ENCODE results near the gene WNT7B.

WNT7B gene

DNA sequence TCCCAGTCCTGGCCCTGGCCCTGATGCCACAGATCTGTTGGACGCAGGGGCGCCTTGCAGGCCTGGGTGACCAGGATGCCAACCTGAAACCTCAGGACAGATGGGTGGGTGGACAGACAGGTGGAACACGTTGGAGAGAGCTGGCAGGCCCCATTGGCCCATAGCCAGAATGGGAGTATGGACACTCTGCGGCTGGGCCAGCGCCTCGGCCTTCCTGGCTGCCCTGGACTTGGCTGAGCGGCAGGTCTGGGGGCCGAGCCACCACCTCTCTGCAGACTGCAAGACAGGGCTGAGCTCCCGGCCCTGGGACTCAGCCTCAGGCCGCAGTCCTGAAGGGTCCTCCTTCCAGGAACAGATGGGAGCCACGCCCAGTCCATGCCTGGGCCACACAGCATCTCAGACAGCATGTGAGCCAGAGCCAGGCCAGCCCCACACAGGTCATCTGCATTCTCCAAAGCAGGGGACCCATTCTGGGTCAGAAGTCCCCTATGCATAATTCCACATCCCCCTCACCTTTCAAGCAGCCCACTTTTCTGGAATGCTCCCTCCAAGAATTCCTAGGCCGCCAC, 14.1 kb downstream of the WNT7B start:
- in situ Hi-C loops (cut with MboI; ENCODE audit: low sequenced_read_pairs), result no loop called here

DNA sequence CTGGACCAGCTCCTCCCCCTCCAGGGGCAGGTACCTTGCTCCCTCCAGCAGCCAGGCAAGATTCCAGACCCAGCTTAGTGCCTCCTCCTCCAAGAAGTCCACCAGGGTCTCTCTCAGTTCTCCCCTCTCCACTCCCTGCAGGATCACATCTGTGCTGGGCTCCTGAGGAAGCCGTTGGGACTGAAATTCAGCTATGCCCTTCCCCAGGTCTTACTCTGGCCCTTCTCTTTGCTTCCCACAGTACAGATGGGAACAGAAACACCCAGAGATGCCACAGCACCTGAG, 14.6 kb downstream of the WNT7B start:
- in situ Hi-C loops (cut with MboI; ENCODE audit: low sequenced_read_pairs), result no loop called here

DNA sequence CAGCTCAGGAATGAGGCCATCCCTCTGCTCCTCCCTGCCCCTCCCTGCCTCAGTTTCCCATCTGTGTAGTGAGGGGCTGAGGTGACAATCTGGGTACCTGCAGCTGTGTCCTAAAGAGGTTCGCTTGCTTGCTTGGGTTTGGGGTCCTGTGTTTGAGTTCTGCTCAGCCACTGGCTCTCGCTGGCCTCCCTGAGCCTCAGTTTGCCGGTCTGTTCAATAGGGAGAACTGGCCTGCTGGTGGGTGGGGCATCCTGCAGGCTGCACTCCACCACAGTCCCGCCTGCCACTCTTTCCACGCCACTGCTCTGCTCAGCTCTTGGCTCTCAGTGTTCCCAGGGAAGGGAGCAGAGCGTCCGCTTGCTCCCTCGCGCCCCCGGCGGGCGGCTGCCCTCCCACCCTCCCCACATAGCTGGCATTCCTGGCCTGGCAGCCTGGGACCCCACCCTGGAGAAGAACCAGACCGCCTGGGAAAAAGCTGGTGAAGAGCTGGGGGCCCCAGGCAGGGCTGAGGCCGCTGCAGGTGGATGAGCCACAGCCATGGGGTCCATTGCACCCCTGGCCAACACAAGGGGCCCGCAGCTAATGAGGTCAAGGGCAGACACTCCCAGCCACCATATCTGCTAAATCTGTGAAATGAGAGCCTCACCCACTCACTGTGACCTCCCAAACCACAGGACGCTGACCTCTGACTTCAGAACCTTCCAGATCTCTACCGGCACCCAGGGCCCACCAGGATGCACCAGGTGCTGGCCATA, 15.1 kb downstream of the WNT7B start:
- in situ Hi-C loops (cut with MboI; ENCODE audit: low sequenced_read_pairs), result no loop called here

DNA sequence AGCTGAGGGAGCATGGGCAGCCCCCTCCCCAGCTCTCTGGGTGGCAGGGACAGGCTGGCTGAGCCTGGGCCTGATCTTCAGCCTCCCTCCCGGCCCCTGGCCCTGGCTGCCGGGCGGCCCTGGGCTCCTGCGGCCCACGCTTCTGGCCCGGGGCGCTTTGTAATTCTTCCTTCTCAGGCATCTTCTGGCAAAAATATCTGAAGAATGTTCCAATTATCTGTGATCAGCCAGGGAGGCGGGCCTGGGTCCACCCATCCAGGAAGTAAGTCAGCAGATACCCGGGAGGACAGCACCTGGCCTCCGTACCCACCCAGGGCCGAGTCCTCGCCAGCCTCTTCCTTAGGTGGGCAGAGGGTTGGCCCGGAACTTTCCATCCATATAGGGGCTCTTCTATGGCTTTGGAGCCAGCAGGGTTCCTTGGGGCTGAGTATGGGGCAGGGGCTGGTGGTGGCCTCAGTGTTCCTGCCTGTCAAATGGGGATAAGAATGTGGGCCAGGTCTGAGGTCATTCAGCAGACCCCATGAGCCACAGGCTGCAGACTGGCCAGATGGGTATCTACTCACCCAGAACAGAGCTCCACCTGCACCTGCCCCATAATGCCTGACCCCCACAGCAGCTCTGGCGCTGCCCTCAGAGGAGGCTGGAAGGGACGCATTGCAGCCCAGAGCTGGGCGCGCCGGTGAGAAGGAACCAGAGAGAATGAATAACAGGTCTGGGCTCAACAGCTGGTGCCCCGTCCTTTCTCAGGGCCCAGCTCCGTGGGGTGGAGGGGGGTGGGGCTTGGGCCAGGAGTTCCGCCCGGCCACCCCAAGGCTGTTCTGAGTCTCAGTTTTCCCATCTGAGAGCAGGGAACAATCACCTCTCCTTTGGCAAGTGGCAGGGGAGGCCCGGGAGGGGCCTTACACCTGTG, 16.2 kb downstream of the WNT7B start:
- in situ Hi-C loops (cut with MboI; ENCODE audit: low sequenced_read_pairs), result no loop called here

DNA sequence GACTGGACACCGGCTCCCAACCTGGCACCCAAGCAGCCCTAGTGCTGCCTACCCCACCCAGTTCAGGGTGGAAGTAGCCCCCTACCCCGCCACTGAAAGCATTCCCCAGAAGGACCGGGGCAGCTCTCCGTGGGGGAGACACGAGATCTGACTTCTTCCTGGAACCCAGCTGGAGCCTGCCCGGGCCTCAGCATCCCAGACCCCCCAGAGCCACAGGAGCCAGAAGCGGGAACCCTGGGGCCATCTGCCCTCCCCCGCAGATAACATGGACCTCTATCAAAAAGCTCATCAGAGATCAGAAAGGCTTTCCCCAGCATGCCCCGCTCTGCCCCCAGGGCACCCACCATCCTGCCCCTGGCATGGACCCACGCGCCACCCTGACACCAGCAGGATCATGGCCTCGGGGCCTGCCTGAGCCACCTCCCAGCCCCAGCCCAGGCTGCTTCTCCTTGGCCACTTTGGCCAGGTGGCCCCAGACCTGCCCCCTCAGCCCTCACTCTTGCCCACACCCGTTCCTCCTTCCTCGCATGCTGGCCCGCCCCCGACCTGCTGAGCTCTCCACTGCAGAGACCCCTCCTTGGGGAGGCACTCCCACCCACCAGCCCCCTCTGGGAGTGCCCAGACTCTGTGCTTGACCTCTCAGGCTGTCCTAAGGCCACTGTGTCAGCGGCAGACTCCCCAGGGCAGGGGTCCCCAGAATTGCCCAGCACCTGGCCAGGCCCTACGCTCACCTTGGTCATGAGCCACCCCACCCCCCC, 17.1 kb downstream of the WNT7B start:
- in situ Hi-C loops (cut with MboI; ENCODE audit: low sequenced_read_pairs), result no loop called here

DNA sequence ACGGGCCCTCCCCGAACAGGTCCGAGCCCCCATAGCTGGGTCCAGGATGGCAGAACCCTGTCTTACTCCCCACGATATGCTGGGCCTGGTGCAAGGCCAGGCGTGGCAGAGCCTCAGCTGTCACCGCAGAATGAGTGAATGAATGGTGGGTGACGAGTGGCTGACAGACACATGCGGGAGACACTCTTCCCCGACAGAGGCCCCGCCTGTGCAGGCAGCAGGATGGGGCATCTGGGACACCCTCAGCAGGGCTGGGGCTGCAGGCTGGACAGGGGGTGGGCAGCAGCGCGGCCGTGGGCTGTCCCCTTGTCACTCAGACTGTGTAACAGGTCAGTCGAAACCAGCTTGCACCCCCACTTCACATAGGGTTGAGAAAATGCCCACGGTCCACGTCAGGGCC, 18.0 kb downstream of the WNT7B start:
- in situ Hi-C loops (cut with MboI; ENCODE audit: low sequenced_read_pairs), result no loop called here

DNA sequence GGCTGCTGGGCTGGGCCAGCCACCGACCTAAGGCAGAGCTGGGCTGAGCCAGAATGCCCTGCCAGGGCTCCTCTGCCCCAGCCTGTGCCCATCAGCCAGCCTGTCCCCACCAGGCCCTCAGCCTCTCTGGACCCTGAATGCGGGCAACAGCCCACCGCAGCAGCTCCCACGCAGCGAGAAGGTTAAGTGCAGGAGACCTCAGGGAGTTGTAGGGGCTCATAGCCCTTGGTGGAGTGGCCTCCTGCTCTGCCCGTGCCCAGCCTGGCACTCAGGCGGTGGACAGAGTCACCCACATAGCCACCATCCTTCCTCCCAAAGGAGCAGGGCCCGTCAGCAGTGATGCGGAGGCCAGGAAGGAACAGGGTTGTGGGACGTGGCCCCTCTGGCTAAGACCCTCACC, 19.1 kb downstream of the WNT7B start:
- in situ Hi-C loops (cut with MboI; ENCODE audit: low sequenced_read_pairs), result no loop called here

DNA sequence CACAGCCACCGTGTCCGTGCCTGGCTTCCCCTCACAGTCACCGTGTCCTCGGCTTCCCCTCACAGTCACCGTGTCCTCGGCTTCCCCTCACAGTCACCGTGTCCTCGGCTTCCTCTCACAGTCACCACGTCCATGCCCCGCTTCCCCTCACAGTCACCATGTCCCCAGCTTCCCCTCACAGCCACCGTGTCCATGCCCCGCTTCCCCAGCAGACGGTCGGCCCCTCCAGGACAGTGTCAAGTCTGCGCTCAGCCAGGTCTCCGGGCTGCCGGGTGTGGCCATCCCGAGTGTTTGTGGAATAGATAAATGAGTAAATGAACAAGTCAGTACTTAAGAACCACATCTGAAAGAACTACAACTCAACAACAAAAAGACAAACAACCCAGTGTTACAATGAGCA, 23.8 kb downstream of the WNT7B start:
- in situ Hi-C loops (cut with MboI; ENCODE audit: low sequenced_read_pairs), result no loop called here

DNA sequence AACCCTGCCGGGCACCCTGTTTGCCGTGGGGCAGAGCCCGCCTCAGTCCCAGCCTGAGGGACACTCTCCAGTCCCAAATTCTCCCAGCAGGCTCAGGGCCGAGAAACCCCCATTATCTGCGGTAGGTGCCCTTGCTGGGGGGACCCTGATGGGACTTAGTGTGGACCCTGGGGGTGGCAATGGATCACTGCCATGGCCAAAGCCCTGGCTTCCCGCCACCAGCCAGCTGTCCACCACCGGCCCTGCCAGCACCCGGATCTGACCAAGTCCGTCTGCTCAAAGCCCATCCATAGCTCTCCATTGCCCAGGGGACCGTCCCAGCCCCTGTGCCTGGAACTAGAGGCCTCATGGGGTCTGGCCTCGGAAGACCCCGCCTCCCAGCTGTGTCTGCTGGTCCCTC, 24.4 kb downstream of the WNT7B start:
- in situ Hi-C loops (cut with MboI; ENCODE audit: low sequenced_read_pairs), result no loop called here

DNA sequence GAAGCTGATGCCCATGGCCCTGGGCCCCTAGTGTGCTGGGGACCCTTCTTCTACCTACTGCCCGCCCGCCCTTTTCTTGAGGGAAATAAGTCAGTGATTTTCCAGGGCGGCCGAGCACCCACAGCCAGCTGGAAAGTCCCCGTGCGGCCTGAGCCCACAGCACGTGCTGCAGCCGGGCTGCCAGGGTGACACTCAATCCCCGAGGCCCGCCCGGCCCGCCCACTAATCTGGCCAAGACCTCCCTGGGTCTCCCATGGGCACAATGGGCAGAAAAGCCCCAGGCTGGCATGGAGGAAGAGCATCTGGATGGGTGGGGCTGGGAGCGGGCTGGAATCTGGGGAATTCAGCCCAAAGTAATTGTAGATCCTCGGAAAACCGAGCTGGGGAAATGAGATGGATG, 24.8 kb downstream of the WNT7B start:
- in situ Hi-C loops (cut with MboI; ENCODE audit: low sequenced_read_pairs), result no loop called here

DNA sequence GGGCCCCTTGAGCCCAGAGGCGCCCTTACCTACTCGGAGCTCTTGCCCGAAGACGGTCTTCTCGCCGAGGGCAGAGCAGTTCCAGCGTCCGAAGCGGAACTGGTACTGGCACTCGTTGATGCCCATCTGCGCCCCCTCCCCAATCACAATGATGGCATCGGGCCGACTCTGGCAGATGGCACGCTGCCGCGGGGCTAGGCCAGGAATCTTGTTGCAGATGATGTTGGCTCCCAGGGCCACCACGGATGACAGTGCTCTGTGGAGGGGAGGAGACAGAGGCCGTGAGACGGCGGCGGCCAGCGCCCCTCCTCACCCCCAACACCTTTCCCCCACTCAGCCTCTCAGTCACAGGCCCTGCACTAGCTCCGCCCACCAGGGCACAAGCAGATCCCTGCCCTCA, 27.1 kb downstream of the WNT7B start:
- in situ Hi-C loops (cut with MboI; ENCODE audit: low sequenced_read_pairs), result no loop called here

DNA sequence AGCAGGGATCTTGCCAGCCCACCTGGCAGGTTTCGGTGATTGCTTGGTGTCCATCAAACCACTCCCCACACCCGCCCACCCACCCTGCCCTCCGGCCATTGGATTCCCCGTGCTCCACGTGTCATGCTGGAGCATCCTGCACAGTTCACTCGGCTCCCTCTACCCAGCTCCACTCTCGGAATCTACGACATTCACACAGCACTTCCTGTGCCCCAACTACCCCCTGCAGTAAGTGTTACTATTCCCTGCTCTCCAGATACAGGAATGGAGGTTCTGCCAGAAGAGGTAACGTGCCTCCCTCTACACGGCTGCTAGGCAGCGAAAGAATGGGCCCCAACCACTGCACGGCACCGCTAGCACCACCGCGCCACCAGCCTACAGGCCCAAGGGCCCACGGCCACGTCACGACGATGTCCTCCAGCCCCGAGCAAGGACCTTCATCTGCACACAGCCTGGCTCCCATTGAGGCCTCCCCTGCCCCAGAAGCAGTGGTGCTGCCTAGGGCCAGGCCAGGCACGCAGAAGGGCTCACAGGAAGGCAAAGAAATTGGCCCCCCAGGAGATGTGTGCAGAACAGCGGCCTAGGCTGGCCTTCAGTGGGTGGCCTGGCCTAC, 27.6 kb downstream of the WNT7B start:
- in situ Hi-C loops (cut with MboI; ENCODE audit: low sequenced_read_pairs), result no loop called here

DNA sequence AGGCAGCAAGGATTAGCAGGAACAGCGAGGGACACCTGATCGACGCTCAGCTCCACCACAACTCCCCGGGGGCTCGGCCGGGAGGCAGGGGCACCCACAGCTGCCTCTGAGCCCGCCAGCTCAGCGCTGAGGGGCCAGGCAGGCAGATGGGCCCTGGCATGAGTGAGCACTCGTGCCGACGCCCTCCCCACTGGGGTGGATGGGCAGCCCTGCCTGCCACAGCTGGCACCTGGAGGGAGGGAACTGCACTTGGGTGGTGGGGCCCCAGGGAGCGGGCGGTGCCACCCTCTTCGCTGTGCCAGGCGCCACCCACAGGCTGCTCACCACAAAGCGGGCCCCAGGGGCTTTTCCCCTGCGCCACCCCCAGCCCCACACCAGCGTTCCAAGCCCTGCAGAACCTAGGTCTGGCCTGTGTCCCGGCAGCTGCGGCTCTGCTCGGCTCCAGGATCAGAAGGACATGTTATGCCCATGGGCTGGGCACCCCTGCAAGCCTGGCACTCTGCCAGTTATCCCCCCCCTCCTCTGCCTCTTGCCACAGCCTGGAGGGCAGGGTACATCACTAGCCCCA, 28.8 kb downstream of the WNT7B start:
- in situ Hi-C loops (cut with MboI; ENCODE audit: low sequenced_read_pairs), result no loop called here

DNA sequence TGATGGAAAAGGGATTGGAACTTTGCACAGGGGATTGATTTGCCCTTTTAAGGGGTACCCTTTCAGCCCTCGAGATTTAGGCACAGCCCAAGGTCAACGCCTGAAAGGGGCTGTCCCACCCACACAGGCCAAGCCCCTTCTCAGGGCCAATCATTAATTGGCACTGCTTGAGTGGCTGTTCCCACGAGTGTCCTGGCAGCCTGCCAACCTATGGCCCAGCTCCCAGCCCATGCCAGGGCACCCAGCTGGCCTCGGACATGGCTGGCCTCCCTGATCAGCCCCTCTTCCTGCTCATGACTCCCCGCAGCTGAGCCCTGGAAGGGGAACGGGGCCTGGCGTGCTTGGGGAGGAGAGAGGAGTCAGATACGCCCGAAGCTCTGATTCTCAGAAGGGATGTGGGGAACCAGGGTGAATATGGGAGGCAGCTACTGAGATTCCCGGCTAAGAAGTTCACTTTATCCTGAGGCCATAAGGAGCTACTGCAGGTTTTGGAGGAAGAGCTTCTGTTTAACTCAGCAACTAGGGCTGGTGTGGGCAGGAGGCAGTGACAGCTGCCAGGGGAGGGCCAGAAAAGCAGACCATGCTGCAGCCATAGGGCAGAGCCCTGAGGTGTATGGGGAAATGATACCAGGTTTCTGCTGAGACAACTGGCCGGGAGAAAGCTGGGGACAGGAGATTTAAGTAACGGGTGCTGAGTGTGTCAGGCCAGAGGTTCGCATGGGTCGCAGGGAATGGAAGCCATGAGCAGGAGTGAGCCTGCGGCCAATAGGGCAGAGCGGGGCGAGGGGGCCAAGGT, 30.0 kb downstream of the WNT7B start:
- in situ Hi-C loops (cut with MboI; ENCODE audit: low sequenced_read_pairs), result no loop called here

DNA sequence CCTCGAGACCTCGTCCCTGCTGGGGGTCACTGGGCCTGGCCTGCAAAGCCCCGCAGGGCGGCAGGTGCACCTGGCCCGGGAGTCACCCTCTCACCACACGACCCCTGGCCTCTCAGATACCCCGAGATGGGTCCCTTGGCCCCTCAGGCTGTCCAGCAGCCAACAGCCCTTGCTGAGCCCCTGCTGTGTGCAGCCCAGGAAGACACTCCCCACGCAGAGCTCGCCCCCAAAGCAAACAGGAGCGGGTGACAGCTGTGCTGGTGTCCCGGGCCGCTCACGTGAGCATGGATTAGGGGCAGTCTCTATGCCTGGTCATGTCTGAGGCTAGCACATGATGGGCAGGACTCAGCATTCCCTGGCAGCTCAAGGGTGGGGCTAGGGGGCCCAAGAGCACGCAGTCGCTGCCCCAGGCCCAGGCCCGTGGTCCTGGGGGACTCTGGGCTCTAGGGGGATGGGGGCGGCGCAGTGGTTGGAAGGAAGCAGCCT, 31.3 kb downstream of the WNT7B start:
- in situ Hi-C loops (cut with MboI; ENCODE audit: low sequenced_read_pairs), result no loop called here

DNA sequence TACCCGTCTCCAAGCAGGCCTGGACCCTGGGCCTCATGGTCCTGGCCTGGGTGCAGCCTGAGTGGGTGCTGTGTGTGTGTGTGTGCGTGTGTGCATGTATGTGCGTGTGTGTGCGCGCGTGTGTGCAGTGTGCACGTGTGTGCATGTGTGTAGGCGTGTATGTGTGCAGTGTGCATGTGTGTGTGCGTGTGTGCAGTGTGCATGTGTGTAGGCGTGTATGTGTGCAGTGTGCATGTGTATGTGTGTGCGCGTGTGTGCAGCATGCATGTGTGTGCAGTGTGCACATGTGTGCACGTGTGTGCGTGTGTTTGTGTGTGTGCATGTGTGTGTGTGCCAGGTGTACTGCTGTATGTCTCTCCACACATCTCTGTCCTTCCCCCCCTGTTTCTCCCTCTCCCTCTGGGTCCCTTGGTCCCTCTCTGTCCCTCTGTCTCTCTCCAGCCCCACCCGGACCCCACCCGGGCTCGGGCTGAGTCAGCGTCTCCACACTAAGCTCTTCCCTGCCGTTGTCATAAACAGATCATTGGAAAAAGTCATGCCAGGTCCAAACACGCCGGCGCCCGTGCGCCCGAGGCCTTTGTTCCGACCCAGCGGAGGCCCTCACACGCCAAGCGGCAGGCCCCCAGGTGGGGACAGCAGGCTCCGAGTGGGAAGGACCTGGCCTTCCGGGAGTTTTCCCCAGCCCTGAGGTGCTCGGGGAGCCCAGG, 34.0 kb downstream of the WNT7B start:
- in situ Hi-C loops (cut with MboI; ENCODE audit: low sequenced_read_pairs), result no loop called here

DNA sequence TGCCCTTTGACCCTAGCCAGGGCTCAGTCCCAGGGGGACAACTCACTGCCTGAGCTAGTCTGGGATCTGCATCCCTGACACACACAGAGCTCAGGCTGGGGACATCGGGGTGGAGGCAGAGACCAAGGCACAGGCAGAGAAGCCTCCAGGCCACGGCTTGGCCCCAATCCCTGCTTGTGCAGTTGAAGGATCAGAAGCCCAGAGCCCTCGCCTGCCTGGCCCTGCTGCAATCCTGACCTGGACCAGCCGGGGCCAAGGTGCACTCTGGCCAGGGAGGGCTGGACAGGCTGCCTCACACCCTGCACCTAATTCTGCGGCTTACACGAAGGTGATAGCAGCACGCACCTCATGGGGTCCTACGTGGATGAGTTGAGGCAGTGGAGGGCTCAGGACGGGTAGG, 34.6 kb downstream of the WNT7B start:
- in situ Hi-C loops (cut with MboI; ENCODE audit: low sequenced_read_pairs), result no loop called here

DNA sequence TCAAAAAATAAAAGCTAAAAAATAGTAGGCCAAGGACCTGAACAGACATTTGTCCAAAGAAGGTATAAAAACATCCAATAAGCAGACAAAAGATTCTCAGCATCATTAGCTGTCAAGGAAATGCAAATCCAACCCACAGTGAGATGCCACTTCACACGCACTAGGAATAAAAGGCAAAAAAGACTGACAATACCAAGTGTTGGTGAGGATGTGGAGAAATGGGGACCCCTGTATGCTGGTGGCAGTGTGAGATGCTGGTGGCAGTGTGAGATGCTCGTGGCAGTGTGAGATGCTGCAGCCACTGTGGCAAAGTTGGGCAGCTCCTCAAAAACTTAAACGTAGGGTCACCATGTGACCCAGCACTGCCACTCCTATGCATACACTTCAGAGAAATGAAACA, 38.0 kb downstream of the WNT7B start:
- in situ Hi-C loops (cut with MboI; ENCODE audit: low sequenced_read_pairs), result no loop called here

DNA sequence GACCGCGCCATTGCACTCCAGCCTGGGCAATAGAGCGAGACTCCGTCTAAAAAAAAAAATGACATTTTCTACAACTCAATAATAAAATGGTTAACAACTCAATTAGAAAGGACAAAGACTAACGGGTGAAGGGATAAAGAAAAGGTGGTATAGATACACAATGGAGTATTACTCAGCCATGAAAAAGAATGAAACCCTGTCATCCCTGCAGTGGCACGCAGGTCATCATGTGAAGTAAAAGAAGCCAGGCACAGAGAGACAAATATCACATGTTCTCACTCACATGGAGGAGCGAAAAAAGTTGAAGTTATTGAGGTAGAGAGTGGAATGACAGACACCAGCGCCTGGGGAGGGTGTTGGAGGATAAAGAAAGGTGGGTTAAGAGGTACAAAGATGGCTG, 39.0 kb downstream of the WNT7B start:
- in situ Hi-C loops (cut with MboI; ENCODE audit: low sequenced_read_pairs), result no loop called here
